Ovary (tissue), 3 donors: ENCODE data around the gene WASF2.

Experiments
- CTCF ChIP-seq, 3 donors: fragments of 450-650 bp in 2 of 3; fragments of 200-600 bp in 1 of 3; IDR thresholded peaks; one replicate each; pipeline versions ENCODE4 v1.5.1 to v1.8.0; 2016 to 2022; ENCODE audit warnings: antibody characterized with exemption in 3 of 3, mild to moderate bottlenecking in 1 of 3
- POLR2A ChIP-seq: fragments of 450-650 bp; IDR thresholded peaks from one replicate; pipeline ENCODE4 v1.6.1; 2017; ENCODE audit warnings: antibody characterized with exemption, mild to moderate bottlenecking, moderate library complexity
- donor health status: DM: no; HTN: no; CAD: no.

DNA sequence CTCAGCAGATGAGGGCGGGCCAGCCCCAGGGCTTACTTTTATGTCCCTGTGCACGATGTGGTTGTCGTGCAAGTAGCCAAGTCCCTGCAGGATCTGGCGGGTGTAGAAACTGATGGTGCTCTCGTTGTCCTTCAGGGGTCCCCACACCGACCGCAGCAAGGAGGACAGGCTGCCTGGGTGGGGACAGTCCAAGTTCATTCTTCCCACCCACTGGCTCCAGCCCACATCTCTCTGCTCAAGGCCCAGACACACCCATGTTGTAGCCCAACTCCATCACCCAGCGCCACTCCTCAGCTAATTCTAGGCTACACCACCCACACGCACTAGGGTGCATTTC lies 130.2 kb downstream of the WASF2 start:
- TF ChIP-seq CTCF (IDR thresholded peaks at IDR 0.05) (no peak), POLR2A (no peak)
